Measurements from ENCODE around the gene GDPD5. TPM values are rescaled to one million over a fixed set of nuclear protein-coding genes. Genes with fewer than 3 reads are reported as not detected.
A peak's percentile ranks its signal among the peaks of the same experiment; 100 is the strongest.

The GDPD5 gene
- total and polyA plus RNA-seq, 9 of the 15 experiments (the other 6 are each of a cell fraction or from before 2014, with no cell fraction given): 0.32 to 27.3 (median 8.0) TPM

DNA sequence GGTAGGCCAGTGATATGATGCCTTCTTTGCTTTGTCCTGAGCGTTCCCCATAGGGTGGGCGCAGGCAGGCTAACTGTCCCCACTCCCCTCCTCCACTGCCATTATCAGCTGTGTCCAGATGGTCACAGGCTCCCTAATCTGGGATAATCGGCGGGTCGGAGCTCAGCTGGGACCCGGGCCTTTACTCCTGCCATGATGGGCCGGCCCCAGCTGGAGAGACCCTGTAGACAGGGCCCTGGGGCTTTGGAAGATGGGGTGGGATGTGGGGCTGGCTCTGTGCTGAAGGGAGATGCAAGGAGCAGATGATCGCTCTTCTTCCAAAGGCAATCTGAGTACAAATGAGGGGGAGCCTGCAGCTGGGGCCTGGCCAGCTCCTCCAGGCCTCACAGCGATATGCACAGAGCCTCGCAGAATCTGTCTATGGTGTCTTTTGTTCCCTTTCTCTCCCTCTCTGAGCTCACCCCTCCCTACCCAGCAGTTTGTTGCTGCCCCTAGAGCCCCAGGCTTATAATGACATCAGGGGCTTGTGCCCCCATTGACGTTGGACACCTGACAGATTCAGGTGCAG lies 104.6 kb downstream of the GDPD5 start (continued):
- TF ChIP-seq GABPB2 (CRISPR knock-in tag; conservative IDR thresholded peaks at IDR 0.05): no peak
- TF ChIP-seq CHCHD3 (CRISPR knock-in tag; IDR thresholded peaks at IDR 0.05): no peak
- no peak for TF ChIP-seq RAD21 (CRISPR knock-in tag; conservative IDR thresholded peaks at IDR 0.05 in 1 of 2, IDR thresholded peaks at IDR 0.05 in 1 of 2)
- no peak for TF ChIP-seq SRSF3 (IDR thresholded peaks at IDR 0.05; ENCODE audit: insufficient read depth, low read length)
- no peak for TF ChIP-seq FOXA1 (IDR thresholded peaks at IDR 0.05; ENCODE audit: borderline replicate concordance)
- no peak for TF ChIP-seq ZNF134 (CRISPR knock-in tag; conservative IDR thresholded peaks at IDR 0.05)
- TF ChIP-seq, protein P1, sequence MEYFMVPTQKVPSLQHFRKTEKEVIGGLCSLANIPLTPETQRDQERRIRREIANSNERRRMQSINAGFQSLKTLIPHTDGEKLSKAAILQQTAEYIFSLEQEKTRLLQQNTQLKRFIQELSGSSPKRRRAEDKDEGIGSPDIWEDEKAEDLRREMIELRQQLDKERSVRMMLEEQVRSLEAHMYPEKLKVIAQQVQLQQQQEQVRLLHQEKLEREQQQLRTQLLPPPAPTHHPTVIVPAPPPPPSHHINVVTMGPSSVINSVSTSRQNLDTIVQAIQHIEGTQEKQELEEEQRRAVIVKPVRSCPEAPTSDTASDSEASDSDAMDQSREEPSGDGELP (CRISPR knock-in tag; IDR thresholded peaks at IDR 0.05; ENCODE audit: borderline replicate concordance): peak; percentile 95
- peak; percentile 76 for TF ChIP-seq MTA2 (IDR thresholded peaks at IDR 0.05; ENCODE audit: low read depth)
- peak; percentile 75 for TF ChIP-seq EP300 (IDR thresholded peaks at IDR 0.05; ENCODE audit: low read length)
- TF ChIP-seq RBM25 (IDR thresholded peaks at IDR 0.05; ENCODE audit: low read depth, low read length, severe bottlenecking): no peak
- TF ChIP-seq, protein P2, sequence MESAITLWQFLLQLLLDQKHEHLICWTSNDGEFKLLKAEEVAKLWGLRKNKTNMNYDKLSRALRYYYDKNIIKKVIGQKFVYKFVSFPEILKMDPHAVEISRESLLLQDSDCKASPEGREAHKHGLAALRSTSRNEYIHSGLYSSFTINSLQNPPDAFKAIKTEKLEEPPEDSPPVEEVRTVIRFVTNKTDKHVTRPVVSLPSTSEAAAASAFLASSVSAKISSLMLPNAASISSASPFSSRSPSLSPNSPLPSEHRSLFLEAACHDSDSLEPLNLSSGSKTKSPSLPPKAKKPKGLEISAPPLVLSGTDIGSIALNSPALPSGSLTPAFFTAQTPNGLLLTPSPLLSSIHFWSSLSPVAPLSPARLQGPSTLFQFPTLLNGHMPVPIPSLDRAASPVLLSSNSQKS (CRISPR knock-in tag; IDR thresholded peaks at IDR 0.05): no peak
- TF ChIP-seq, protein P3, sequence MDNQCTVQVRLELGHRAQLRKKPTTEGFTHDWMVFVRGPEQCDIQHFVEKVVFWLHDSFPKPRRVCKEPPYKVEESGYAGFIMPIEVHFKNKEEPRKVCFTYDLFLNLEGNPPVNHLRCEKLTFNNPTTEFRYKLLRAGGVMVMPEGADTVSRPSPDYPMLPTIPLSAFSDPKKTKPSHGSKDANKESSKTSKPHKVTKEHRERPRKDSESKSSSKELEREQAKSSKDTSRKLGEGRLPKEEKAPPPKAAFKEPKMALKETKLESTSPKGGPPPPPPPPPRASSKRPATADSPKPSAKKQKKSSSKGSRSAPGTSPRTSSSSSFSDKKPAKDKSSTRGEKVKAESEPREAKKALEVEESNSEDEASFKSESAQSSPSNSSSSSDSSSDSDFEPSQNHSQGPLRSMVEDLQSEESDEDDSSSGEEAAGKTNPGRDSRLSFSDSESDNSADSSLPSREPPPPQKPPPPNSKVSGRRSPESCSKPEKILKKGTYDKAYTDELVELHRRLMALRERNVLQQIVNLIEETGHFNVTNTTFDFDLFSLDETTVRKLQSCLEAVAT (IDR thresholded peaks at IDR 0.05): no peak
- TF ChIP-seq, protein P4, sequence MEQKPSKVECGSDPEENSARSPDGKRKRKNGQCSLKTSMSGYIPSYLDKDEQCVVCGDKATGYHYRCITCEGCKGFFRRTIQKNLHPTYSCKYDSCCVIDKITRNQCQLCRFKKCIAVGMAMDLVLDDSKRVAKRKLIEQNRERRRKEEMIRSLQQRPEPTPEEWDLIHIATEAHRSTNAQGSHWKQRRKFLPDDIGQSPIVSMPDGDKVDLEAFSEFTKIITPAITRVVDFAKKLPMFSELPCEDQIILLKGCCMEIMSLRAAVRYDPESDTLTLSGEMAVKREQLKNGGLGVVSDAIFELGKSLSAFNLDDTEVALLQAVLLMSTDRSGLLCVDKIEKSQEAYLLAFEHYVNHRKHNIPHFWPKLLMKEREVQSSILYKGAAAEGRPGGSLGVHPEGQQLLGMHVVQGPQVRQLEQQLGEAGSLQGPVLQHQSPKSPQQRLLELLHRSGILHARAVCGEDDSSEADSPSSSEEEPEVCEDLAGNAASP (IDR thresholded peaks at IDR 0.05): no peak
- TF ChIP-seq SLC30A9 (CRISPR knock-in tag; IDR thresholded peaks at IDR 0.05): no peak
- no peak for TF ChIP-seq ZKSCAN1 (IDR thresholded peaks at IDR 0.05; ENCODE audit: low read depth, low read length)
- TF ChIP-seq ZC3H8 (IDR thresholded peaks at IDR 0.05): no peak
- TF ChIP-seq ZNF121 (CRISPR knock-in tag; conservative IDR thresholded peaks at IDR 0.05): no peak
- TF ChIP-seq SMAD4 (CRISPR knock-in tag; conservative IDR thresholded peaks at IDR 0.05): 0 out of 2 replicates have a peak, but pooled peaks have one; percentile 43
- TF ChIP-seq CEBPB (tag; IDR thresholded peaks at IDR 0.05): no peak
- peak; percentile 77 for TF ChIP-seq NCOR1 (IDR thresholded peaks at IDR 0.05)
- TF ChIP-seq ETV5 (CRISPR knock-in tag; IDR thresholded peaks at IDR 0.05; ENCODE audit: low read depth): no peak
- TF ChIP-seq CXXC5 (CRISPR knock-in tag; IDR thresholded peaks at IDR 0.05): peak; percentile 73
- TF ChIP-seq L3MBTL2 (IDR thresholded peaks at IDR 0.05): no peak
- TF ChIP-seq, protein P5, sequence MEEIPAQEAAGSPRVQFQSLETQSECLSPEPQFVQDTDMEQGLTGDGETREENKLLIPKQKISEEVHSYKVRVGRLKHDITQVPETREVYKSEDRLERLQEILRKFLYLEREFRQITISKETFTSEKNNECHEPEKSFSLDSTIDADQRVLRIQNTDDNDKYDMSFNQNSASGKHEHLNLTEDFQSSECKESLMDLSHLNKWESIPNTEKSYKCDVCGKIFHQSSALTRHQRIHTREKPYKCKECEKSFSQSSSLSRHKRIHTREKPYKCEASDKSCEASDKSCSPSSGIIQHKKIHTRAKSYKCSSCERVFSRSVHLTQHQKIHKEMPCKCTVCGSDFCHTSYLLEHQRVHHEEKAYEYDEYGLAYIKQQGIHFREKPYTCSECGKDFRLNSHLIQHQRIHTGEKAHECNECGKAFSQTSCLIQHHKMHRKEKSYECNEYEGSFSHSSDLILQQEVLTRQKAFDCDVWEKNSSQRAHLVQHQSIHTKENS (CRISPR knock-in tag; IDR thresholded peaks at IDR 0.05): no peak
- peak; percentile 51; the same call in 1 of the 2 replicates for TF ChIP-seq POLR2AphosphoS5 (IDR thresholded peaks at IDR 0.05; ENCODE audit: control insufficient read depth, insufficient read depth, low read depth, low read length)
